SK-N-SH (cell line): Measurements from ENCODE around the gene GTF2H4.

Source experiments
- FOSL2 ChIP-seq: IDR thresholded peaks from 2 replicates; pipeline ENCODE4 v1.4.0; 2012; ENCODE audit warnings: low read depth, mild to moderate bottlenecking, moderate library complexity, borderline replicate concordance
- FOXM1 ChIP-seq: IDR thresholded peaks from 2 replicates; pipeline ENCODE4 v1.4.0; 2012; ENCODE audit warnings: low read depth, mild to moderate bottlenecking
- JUND ChIP-seq: IDR thresholded peaks from 2 replicates; pipeline ENCODE4 v1.4.0; 2012
- NRF1 ChIP-seq: IDR thresholded peaks from 2 replicates; pipeline ENCODE4 v1.6.1; 2012; ENCODE audit warnings: low read depth, mild to moderate bottlenecking, low read length
- POLR2AphosphoS5 ChIP-seq: IDR thresholded peaks from 2 replicates; pipeline ENCODE4 v1.6.1; 2012; ENCODE audit warnings: low read depth, low read length
- RAD21 ChIP-seq: IDR thresholded peaks from 2 replicates; pipeline ENCODE4 v1.6.1; 2012; ENCODE audit warnings: mild to moderate bottlenecking, low read length
- SMC3 ChIP-seq: IDR thresholded peaks from 2 replicates; pipeline ENCODE4 v1.6.1; 2012; ENCODE audit warnings: low read depth, low read length, improper control_type of control experiment
- YY1 ChIP-seq: IDR thresholded peaks from 2 replicates; pipeline ENCODE4 v1.4.0; 2012; ENCODE audit warnings: low read depth, mild to moderate bottlenecking
- TF ChIP-seq, protein P1 (sequence below): fragments of 200-600 bp; sonication (generic); IDR thresholded peaks from 2 replicates; pipeline ENCODE4 v1.6.1; 2017; ENCODE audit warnings: antibody characterized with exemption, mild to moderate bottlenecking, moderate library complexity
- TF ChIP-seq, protein P2 (sequence below): fragments of 150-350 bp; IDR thresholded peaks from 2 replicates; pipeline ENCODE4 v1.6.1; 2017; ENCODE audit warnings: antibody characterized with exemption, low read length, low read depth, borderline replicate concordance

DNA sequence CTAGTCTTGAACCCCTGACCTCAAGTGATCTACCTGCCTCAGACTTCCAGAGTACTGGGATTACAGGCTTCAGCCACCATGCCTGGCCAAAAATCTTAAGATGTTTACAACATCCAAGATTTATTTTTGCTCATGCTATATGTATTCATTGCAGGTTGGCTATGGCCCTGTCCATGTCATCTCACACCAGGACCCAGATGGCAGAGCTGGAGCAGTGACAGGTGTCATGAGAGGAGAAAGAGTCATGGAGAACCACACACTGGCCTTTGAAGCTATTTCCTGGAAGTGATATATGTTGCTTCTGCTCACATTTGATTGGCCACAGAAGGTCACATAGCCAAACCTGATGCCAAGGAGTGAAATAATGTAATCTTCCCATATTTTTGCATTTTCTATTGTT, 37.5 kb upstream of the GTF2H4 start:
- TF ChIP-seq YY1 (no peak), RAD21 (no peak), SMC3 (no peak), FOSL2 (no peak), FOXM1 (no peak), POLR2AphosphoS5 (no peak), JUND (no peak), NRF1 (no peak)
- TF ChIP-seq, protein P1, sequence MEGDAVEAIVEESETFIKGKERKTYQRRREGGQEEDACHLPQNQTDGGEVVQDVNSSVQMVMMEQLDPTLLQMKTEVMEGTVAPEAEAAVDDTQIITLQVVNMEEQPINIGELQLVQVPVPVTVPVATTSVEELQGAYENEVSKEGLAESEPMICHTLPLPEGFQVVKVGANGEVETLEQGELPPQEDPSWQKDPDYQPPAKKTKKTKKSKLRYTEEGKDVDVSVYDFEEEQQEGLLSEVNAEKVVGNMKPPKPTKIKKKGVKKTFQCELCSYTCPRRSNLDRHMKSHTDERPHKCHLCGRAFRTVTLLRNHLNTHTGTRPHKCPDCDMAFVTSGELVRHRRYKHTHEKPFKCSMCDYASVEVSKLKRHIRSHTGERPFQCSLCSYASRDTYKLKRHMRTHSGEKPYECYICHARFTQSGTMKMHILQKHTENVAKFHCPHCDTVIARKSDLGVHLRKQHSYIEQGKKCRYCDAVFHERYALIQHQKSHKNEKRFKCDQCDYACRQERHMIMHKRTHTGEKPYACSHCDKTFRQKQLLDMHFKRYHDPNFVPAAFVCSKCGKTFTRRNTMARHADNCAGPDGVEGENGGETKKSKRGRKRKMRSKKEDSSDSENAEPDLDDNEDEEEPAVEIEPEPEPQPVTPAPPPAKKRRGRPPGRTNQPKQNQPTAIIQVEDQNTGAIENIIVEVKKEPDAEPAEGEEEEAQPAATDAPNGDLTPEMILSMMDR = no peak
- TF ChIP-seq, protein P2, sequence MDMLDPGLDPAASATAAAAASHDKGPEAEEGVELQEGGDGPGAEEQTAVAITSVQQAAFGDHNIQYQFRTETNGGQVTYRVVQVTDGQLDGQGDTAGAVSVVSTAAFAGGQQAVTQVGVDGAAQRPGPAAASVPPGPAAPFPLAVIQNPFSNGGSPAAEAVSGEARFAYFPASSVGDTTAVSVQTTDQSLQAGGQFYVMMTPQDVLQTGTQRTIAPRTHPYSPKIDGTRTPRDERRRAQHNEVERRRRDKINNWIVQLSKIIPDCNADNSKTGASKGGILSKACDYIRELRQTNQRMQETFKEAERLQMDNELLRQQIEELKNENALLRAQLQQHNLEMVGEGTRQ = no peak
